Endothelial cell of umbilical vein (primary cell): Measurements from ENCODE around the gene LSM3. TPM values are rescaled to one million over a fixed set of nuclear protein-coding genes. Genes with fewer than 3 reads are reported as not detected.

ENCODE experiments used
- BruUV-seq: library from RNA; stranded (reverse); fragments of 400-500 nt; replicated peaks from 2 replicates; lab custom pipeline; 2021; lab: Mats Ljungman, UMichigan
- CTCF ChIA-PET: fragments of 300-600, 350-600 bp; sonication (Branson Sonifier 250); formaldehyde crosslinking; loops from one replicate; lab custom pipeline; 2021; ENCODE audit warnings: antibody characterized with exemption, inconsistent platforms; lab: Charles Lee
- POLR2A ChIA-PET: fragments of 300-600, 350-600 bp; sonication (Branson Sonifier 250); formaldehyde crosslinking; loops from one replicate; lab custom pipeline; 2021; ENCODE audit warnings: antibody characterized with exemption, inconsistent platforms; lab: Charles Lee
- DNase-seq: peaks from one replicate; pipeline ENCODE4 v3.0.0-alpha.2; 2011; ENCODE audit warnings: low read depth, low spot score
- FAIRE-seq: peaks from 2 replicates; lab custom pipeline; 2011; peaks lifted over from hg19 to GRCh38; lab: Jason Lieb, UNC
- H2AFZ ChIP-seq: 2 replicates; pipeline ENCODE4 v1.6.0; 2012; ENCODE audit warnings: low read depth, low read length, control low read depth, inconsistent platforms
- H3K27ac ChIP-seq: 2 replicates; pipeline ENCODE4 v1.5.1; 2011; ENCODE audit warnings: low read depth, mild to moderate bottlenecking, control low read depth, low read length, moderate library complexity; ENCODE audit not compliant: insufficient read depth
- H3K27me3 ChIP-seq, 2 experiments: 2 replicates each; pipeline versions ENCODE4 v1.6.0 to v1.6.1; 2011; ENCODE audit warnings: low read length in 2 of 2, mixed read lengths in 1 of 2; ENCODE audit not compliant: control insufficient read depth in 2 of 2, insufficient read depth in 2 of 2
- H3K36me3 ChIP-seq, 2 experiments: 2 replicates in 1 of 2; 3 replicates in 1 of 2; pipeline ENCODE4 v1.5.1; 2011; ENCODE audit warnings: low read length in 2 of 2, mild to moderate bottlenecking in 1 of 2, moderate library complexity in 1 of 2; ENCODE audit not compliant: control insufficient read depth in 2 of 2, insufficient read depth in 2 of 2; ENCODE audit errors: extremely low read depth in 1 of 2
- H3K4me1 ChIP-seq: 3 replicates; pipeline ENCODE4 v1.5.1; 2011; ENCODE audit warnings: mild to moderate bottlenecking, low read length; ENCODE audit not compliant: control insufficient read depth, insufficient read depth; ENCODE audit errors: extremely low read depth
- H3K4me2 ChIP-seq: 2 replicates; pipeline ENCODE4 v1.6.1; 2011; ENCODE audit warnings: low read length, control low read depth, mixed read lengths; ENCODE audit not compliant: insufficient read depth
- H3K4me3 ChIP-seq, 3 experiments: fragments of 200-600 bp in 1 of 3; sonication (generic), shearing (Covaris generic) in 1 of 3; replicated peaks in 1 of 3; 2 replicates each; pipeline ENCODE4 v1.5.1; 2011 to 2016; ENCODE audit warnings: control low read depth in 3 of 3, low read length in 3 of 3, mild to moderate bottlenecking in 2 of 3, inconsistent platforms in 1 of 3, low read depth in 1 of 3, moderate library complexity in 1 of 3; ENCODE audit not compliant: insufficient read depth in 1 of 3
- H3K79me2 ChIP-seq: 2 replicates; pipeline ENCODE4 v1.6.0; 2012; ENCODE audit warnings: low read length, inconsistent platforms; ENCODE audit not compliant: control insufficient read depth, insufficient read depth
- H3K9ac ChIP-seq: replicated peaks from 2 replicates; pipeline ENCODE3; 2011; ENCODE audit warnings: low read length, control low read depth; ENCODE audit not compliant: insufficient read depth; ENCODE audit errors: extremely low read depth
- H3K9me1 ChIP-seq: replicated peaks from 3 replicates; pipeline ENCODE4 v1.6.0; 2011; ENCODE audit warnings: mild to moderate bottlenecking, low read length; ENCODE audit not compliant: control insufficient read depth, insufficient read depth; ENCODE audit errors: extremely low read depth
- H3K9me3 ChIP-seq: replicated peaks from 2 replicates; pipeline ENCODE4 v1.5.1; 2012; ENCODE audit warnings: low read length, inconsistent platforms; ENCODE audit not compliant: control insufficient read depth, insufficient read depth
- H4K20me1 ChIP-seq: replicated peaks from 2 replicates; pipeline ENCODE3; 2011; ENCODE audit warnings: mild to moderate bottlenecking, low read length; ENCODE audit not compliant: control insufficient read depth, insufficient read depth; ENCODE audit errors: extremely low read depth
- CTCF ChIP-seq, 2 donors: IDR thresholded peaks; 1 replicate in 1 of 2; 2 replicates in 1 of 2; pipeline ENCODE4 v1.5.1; 2011; ENCODE audit warnings: low read length in 2 of 2, mild to moderate bottlenecking in 2 of 2, moderate library complexity in 2 of 2, control low read depth in 1 of 2, inconsistent platforms in 1 of 2, low read depth in 1 of 2; ENCODE audit not compliant: insufficient read depth in 1 of 2; ENCODE audit errors: extremely low read depth in 1 of 2
- FOS ChIP-seq: IDR thresholded peaks from 2 replicates; pipeline ENCODE4 v1.6.1; 2011; ENCODE audit warnings: mild to moderate bottlenecking, low read length, moderate library complexity, borderline replicate concordance; ENCODE audit not compliant: insufficient read depth
- GATA2 ChIP-seq: IDR thresholded peaks from 2 replicates; pipeline ENCODE4 v1.7.0; 2011; ENCODE audit warnings: low read depth, mild to moderate bottlenecking, moderate library complexity, mixed read lengths, low read length; ENCODE audit not compliant: insufficient read length, insufficient read depth
- POLR2A ChIP-seq: IDR thresholded peaks from 2 replicates; pipeline ENCODE4 v1.6.1; 2012; ENCODE audit warnings: low read depth, mild to moderate bottlenecking, control low read depth, low read length
- POLR2AphosphoS5 ChIP-seq: IDR thresholded peaks from 2 replicates; pipeline ENCODE4 v1.6.1; 2012; ENCODE audit warnings: low read depth, mild to moderate bottlenecking, control low read depth, low read length, moderate library complexity; ENCODE audit not compliant: insufficient read depth
- dilution Hi-C: fragments of 300-500 bp; cut with MboI; formaldehyde crosslinking; loops from one replicate; pipeline ENCODE4 v1.15.0; 2019; ENCODE audit warnings: low sequenced_read_pairs; ENCODE audit not compliant: extremely low pct_ligation_motif_present
- intact Hi-C: fragments of 100-400 bp; cut with micrococcal nuclease; formaldehyde crosslinking; loops from one replicate; pipeline ENCODE4 v1.10.0; 2022
- polyA plus RNA-seq, 4 experiments: library from polyadenylated mRNA; depleted of rRNA in 3 of 4; stranded (reverse) in 3 of 4; unstranded in 1 of 4; fragments of >200 nt; gene quantifications; 2 replicates each; pipeline versions ENCODE4 v1.2.1 to v1.2.3, GENCODE V29; 2011 to 2012; ENCODE audit warnings: missing spikeins in 1 of 4
- total RNA-seq: library from RNA; stranded (reverse); gene quantifications from 2 replicates; pipeline ENCODE4 v1.2.3, GENCODE V29; 2021

The LSM3 gene
- total and polyA plus RNA-seq, 2 donors (not counting 3 experiments of a cell fraction or from before 2014, with no cell fraction given) = 4.4 to 13.0 TPM

GRCh38 chr3:14235003-14235911 lies 56.6 kb downstream of the LSM3 start:
- no peaks in the 10 kb centered on the region for H3K9me3 ChIP-seq
- FAIRE-seq (no peak), DNase-seq (no peak)
- dilution Hi-C loops (no loop called here), intact Hi-C loops (no loop called here)
- H3K36me3 ChIP-seq = no peaks in the 10 kb centered on the region
- H3K4me1 ChIP-seq = peaks cover 10% of the 10 kb centered on the region
- no peak overlapping the region for H3K9ac ChIP-seq
- H4K20me1 ChIP-seq = no peaks in the 10 kb centered on the region
- H2AFZ ChIP-seq = no peak overlapping the region
- no peaks in the 10 kb centered on the region for H3K9me1 ChIP-seq
- H3K79me2 ChIP-seq = no peaks in the 10 kb centered on the region
- H3K4me3 ChIP-seq = no peak overlapping the region
- ChIA-PET POLR2A (no interaction called here), CTCF (interaction anchor here (6.1 kb wide), 1 partner anchor 32 kb away, joined by 27 read pairs; no protein-coding TSS in a partner anchor)
- H3K27ac ChIP-seq = no peak overlapping the region
- BruUV-seq = no TSS peak
- TF ChIP-seq POLR2AphosphoS5 = no peak
- TF ChIP-seq GATA2 = no peak
- no peak for TF ChIP-seq POLR2A
- TF ChIP-seq FOS = no peak
- no peak for TF ChIP-seq CTCF (IDR thresholded peaks at IDR 0.05; ENCODE audit: extremely low read depth in 1 of 2, insufficient read depth in 1 of 2, low read depth in 1 of 2, low read length in 2 of 2)
- H3K4me2 ChIP-seq = no peak overlapping the region
- H3K27me3 ChIP-seq = peaks cover 2 to 4% of the 10 kb centered on the region in 2 experiments
